Coronary artery (tissue), 2 donors: ENCODE results near the gene ABL1.
A peak's percentile ranks its signal among the peaks of the same experiment; 100 is the strongest.

ENCODE experiments used
- DNase-seq: peaks from one replicate; pipeline ENCODE4 v3.0.0-alpha.2; 2017; ENCODE audit warnings: low spot score
- H3K27ac ChIP-seq, 2 donors: fragments of 200-600 bp; sonication (generic); one replicate each; pipeline ENCODE4 v1.5.1; 2016 to 2019
- H3K4me3 ChIP-seq: fragments of 200-600 bp; sonication (generic); 2 replicates; pipeline ENCODE4 v1.5.1; 2016; ENCODE audit warnings: mild to moderate bottlenecking, moderate library complexity
- CTCF ChIP-seq: fragments of 200-600 bp; sonication (generic); IDR thresholded peaks from one replicate; pipeline ENCODE4 v1.5.1; 2019; ENCODE audit warnings: antibody characterized with exemption

The ABL1 gene

GRCh38 chr9:130839132-130840111 is 4.4 kb downstream of the ABL1 start:
- TF ChIP-seq CTCF = no peak
- Histone ChIP-seq H3K4me3 (peak overlapping the region; percentile 73), H3K27ac (peak overlapping the region; percentile 64 to 67)
- DNase-seq = no peak

- no peak for TF ChIP-seq CTCF
- H3K27ac ChIP-seq = peak overlapping the region in 1 of 2 donors; percentile 83
- H3K4me3 ChIP-seq = no peak overlapping the region
- DNase-seq = no peak
These were observed 7.5 kb downstream of the ABL1 start for GRCh38 chr9:130842545-130842944.

- peak overlapping the region; percentile 31 to 83 for H3K27ac ChIP-seq
- TF ChIP-seq CTCF = no peak
- DNase-seq = no peak
- H3K4me3 ChIP-seq = peak overlapping the region; percentile 11
These were observed 8.2 kb downstream of the ABL1 start for GRCh38 chr9:130843049-130843908.

- Histone ChIP-seq H3K27ac (peak overlapping the region; percentile 83 to 87), H3K4me3 (peak overlapping the region; percentile 16)
- no peak for DNase-seq
- TF ChIP-seq CTCF = no peak
These were observed 9.0 kb downstream of the ABL1 start for GRCh38 chr9:130844044-130844451.

- Histone ChIP-seq H3K27ac (peak overlapping the region; percentile 87 to 99), H3K4me3 (peak overlapping the region; percentile 66)
- no peak for TF ChIP-seq CTCF
- no peak for DNase-seq
These were observed 10.2 kb downstream of the ABL1 start for GRCh38 chr9:130845254-130845653.

GRCh38 chr9:130845901-130846481 is 10.9 kb downstream of the ABL1 start:
- TF ChIP-seq CTCF = no peak
- H3K4me3 ChIP-seq = peak overlapping the region; percentile 66

More at GRCh38 chr9:130845901-130846481, 10.9 kb downstream of the ABL1 start:
- H3K27ac ChIP-seq = peak overlapping the region; percentile 87 to 99
- DNase-seq = no peak
